Colon (tissue), 2 donors: ENCODE results near the gene ADCK2.
"Not testable (repeated sequence)": the region's sequence is repeated elsewhere in the genome, so short reads cannot be mapped to it uniquely, and the experiment has no call there.

Experiments
- FAIRE-seq: peaks from 2 replicates; lab custom pipeline; 2012; peaks lifted over from hg19 to GRCh38; lab: Jason Lieb, UNC
- donor health status: control.
- donor health status: control.

ADCK2 gene

GRCh38 chr7:140646931-140647647 is 25.7 kb upstream of the ADCK2 start:
- FAIRE-seq: no peak

DNA sequence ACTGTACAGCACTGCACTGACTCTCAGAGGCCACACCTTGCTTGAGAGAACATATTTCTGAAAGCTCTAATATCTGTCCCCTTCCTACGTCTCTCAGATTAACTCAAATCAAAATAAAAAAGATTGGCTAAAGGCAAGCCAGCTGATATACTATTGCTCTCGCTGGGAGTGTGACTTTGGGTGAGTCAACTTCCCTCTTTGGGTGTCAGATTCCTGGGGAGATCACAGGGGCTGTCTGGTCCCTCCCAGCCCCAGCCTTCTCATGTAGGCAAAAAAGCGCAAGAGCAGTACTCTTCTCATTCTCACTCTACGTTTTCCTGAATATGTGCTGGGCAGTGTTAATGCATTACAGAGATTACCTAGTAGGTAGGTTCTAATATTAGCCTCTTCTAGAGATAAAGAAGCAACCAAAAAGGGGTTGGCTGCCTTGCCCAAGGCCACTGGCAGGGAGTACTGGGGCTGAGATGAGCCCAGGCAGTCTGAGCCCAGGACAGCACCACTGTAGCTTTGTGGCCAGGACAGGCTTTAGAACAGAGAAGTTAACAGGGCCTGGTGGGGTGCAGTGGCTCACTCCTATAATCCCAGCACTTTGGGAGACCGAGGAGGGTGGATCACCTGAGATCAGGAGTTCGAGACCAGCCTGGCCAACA is 23.1 kb upstream of the ADCK2 start:
- FAIRE-seq: no peak

GRCh38 chr7:140650367-140650766 is 22.4 kb upstream of the ADCK2 start:
- FAIRE-seq: no peak

DNA sequence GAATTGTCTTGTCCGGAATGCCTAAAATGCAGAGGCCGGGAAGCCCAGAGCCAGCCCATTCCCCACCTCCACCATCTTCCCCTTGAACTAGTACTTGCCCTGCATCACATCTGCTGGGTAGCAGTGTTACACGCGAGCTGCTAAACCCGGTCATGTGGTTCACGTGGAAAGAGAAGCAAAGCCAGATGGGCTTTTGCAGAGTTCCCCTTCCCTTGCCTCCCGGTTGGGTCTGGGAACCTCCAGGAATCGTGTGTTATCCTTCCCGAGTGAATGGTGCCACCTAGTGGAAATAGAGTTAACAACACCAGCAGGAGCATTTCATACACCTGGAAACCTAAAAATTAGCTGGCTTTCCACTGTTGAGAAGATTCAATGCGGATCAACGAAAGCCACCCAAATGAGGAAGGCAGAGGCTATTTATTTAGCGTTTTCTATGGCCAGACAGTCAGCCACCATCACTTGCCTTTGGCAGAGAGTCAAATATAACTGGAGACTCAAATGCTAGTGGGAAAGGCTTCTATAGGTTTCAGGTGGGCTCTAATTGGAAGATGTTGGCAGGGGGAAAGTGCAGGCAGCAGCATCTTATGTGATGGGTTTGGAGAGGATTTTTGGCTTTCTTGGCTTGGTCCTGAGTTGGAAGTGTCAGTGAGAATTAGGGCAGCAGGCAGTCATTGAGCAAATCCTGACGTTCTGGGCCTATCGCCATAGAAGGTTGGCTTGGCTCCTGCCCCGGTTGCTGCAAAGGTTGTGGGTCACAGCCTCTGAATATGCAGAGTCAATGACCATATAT is 19.2 kb upstream of the ADCK2 start:
- no peak for FAIRE-seq

DNA sequence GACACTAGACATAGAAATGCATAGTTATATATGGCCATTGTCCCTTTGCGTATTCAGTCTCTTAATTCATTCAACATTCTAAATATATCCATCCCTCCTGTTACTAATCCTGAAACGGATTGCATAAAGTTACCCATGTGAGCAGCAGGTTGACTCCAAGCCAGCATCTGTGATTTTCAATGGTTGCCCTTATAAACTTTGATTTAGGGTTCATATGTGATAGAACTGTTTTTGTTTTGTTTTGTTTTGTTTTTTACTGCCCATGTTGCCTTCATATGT is 18.7 kb upstream of the ADCK2 start:
- no peak for FAIRE-seq

DNA sequence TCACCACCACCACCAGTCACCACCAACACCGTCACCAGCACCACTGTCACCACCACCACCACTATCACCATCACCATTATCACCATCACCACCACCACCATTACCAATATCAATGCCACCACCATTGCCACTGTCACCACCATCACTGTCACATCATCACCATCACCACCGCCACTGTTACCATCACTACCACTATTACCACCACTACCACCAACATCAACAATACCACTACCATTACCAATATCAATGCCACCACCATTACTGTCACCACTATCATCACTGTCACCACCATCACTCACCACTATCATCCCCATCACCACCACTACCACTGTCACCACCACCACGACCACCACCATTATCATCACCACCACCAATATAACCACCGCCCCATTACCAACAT is 18.1 kb upstream of the ADCK2 start:
- FAIRE-seq: no peak

DNA sequence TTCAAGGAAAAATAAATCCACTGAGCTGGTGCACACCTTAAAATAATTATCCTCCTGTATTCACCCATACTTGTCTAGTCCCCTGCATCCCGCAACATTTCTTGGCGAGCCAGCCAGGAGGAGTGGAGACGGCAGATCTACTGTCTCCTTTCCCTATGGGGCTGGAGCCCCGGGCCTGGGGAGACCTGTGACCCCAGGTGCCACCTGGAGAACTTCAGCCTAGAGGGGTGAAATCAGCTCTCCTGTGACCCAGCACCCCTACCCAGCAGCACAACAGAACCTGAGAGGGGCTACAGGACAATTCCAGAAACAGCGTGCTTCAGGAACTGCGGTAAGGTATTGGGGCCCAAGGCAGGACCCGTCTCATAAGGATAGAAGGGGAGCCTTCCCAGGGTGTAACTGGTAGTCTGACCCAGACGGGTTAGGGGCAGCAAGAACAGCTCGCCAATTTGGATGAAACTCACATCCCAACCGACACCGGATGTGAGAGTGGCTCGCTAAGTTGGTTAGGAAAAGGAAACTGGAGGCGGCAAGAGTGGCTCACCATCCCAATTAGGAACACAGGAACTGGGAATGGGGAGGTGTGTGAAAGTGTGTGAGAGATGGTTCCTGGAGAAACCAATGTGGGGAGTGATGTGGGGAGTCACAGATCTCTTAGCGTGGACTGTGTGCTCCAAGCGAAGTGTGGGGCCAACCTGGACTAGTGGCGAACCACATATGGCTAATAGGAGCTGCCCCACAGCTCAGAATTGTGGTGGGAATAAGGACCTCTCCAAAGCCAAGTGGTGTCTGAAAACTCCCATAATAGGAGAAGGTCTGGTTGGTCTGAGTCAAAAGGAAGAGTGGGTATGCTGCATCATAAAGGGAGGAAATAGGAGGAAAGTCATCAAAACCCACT is 17.0 kb upstream of the ADCK2 start:
- no peak for FAIRE-seq

DNA sequence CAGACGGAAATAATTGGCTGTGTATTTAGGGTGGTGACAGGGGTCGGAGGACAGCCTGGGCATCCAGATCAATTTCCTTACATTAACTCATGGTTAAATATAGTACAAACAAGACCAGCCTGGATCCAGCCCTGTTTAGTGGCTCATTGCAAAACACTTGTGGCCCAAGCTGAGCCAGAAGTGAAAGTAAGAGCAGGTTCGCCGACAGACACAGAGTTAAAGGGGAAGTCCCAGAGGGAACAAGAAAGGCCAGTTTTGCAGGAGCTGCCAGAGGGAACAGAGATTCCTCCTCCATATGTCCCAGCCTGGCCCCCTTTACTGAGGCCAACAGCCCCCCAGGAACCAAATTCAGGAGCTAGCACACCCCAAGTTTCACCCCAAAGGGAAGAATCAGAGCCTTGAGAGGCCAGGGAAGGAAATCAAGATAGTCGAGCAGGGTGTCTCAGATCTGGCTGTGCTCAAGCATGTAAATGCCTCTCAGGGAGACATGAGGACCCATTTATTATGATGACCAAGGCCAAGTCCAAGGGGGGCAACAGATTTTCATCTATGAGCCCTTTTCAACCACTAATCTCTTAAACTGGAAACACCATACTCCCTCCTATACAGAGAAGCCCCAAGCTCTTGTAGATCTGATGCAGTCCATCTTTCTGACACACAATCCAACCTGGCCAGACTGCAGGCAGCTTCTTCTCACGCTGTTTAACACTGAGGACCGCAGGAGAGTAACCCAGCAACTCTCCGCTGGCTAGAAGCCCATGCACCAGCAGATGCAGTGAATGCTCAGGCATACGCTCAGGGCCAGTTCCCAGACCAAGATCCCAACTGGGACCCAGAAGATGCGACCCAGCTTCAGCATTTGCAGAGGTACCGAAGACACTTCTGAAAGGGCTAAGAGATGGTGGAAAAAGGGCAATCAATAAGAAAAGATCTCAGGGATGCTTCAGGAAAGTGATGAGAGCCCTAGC is 15.9 kb upstream of the ADCK2 start:
- no peak for FAIRE-seq

- no peak for FAIRE-seq
Measured at GRCh38 chr7:140657891-140658290, 14.9 kb upstream of the ADCK2 start.

DNA sequence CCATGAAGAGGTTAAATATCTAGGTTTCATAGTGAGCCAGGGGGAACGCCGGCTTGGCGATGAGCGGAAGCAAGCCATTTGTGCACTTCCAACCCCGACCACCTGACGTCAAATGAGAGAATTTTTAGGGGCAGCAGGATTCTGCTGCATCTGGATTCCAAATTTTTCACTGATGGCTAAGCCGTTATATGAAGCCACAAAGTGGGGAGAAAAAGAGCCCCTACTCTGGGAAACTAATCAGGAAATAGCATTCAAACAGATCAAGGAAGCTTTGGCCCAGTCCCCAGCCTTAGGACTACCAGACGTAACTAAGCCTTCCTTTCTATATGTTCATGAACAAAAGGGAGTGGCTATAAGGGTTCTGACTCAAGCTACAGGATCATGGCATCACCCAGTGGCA is 12.9 kb upstream of the ADCK2 start:
- FAIRE-seq: no peak

- FAIRE-seq: no peak
Measured at GRCh38 chr7:140661124-140661523, 11.6 kb upstream of the ADCK2 start.

- not testable (repeated sequence) for FAIRE-seq
Measured at GRCh38 chr7:140662938-140663337, 9.8 kb upstream of the ADCK2 start.

GRCh38 chr7:140667476-140667875 is 5.3 kb upstream of the ADCK2 start:
- FAIRE-seq: no peak

DNA sequence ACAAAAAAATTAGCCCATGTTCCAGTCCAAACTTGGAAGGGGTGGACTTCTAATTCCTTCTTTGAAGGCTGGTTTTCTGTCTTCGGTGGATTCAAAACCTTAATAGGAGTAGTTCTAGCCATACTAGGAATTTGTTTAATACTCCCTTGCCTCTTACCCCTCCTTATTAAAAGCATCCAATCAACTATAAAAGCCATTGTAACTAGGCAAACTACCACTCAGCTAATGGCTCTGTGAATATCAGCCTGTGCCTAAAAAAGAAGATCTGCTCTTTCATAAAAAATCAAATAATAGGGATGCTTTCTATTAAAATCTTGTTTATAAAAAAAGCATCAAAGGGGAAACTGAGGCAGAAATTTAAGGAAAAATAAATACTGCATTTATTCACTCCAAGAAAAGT is 4.1 kb upstream of the ADCK2 start:
- no peak for FAIRE-seq

- no peak for FAIRE-seq
Measured at GRCh38 chr7:140669352-140669751, 3.4 kb upstream of the ADCK2 start.

- not testable (repeated sequence) for FAIRE-seq
Measured at GRCh38 chr7:140669862-140670261, 2.9 kb upstream of the ADCK2 start.

GRCh38 chr7:140670343-140670935 is 2.3 kb upstream of the ADCK2 start:
- no peak for FAIRE-seq

DNA sequence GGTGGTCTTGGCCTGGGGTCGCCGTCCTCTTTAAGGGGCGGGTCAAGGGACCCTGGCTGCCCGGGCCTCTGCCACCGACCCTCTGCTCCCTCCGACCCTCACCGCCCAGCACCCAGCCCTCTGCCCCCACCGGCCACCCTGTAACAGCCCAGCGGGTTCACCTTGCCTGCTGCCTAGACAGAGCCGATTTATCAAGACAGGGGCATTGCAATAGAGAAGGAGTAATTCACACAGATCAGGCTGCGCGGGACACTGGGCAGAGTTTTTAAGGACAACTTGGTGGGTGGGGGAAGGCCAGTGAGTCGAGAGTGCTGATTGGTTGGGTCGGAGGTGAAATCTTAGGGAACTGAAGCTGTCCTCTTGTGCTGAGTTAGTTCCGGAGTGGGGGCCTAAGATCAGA is 779 bp upstream of the ADCK2 start:
- FAIRE-seq: no peak

DNA sequence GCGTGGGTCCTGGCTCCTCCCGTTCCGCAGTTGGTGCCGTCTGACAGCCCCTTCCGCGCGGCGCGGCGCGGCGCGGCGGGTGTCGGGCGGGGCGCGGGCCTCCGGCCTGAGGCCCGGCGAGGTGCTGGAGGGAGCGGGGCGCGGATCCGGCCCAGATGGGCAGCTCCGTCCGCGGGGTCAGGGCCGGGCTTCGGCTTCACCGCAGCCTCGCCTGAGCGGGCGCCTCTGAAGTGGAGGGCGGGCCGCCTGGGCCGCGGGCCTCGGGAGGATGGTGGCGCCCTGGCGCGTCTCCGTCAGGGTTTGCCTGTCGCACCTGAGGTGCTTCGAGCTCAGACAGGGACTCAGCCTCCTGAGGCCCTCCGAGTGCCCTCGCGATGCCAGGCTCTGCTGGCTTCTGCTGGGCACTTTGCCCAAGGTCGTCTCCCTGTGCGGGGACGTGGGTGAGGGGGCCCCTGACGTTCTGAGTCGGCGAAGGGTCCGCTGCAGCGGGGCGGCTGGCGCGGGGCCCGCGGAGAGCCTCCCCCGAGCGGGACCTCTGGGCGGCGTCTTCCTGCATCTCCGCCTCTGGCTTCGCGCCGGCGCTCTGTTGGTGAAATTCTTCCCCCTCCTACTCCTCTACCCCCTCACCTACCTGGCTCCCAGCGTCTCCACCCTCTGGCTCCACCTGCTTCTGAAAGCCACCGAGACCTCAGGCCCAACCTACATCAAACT is 473 bp downstream of the ADCK2 start:
- no peak for FAIRE-seq

- FAIRE-seq: no peak
Measured at GRCh38 chr7:140673774-140674155, 1.0 kb downstream of the ADCK2 start.
